NCI-H226 (cell line): ENCODE results near the gene DGCR8.

Experiments
- DNase-seq: peaks from one replicate; pipeline ENCODE4 v3.0.0-alpha.2; 2015

Gene DGCR8

GRCh38 chr22:20069331-20070042, 10.6 kb upstream of the DGCR8 start:
- DNase-seq = no peak

- DNase-seq = no peak
These were observed 8.5 kb upstream of the DGCR8 start for GRCh38 chr22:20071524-20071972.

- DNase-seq = no peak
These were observed 3.3 kb upstream of the DGCR8 start for GRCh38 chr22:20076627-20077172.

DNA sequence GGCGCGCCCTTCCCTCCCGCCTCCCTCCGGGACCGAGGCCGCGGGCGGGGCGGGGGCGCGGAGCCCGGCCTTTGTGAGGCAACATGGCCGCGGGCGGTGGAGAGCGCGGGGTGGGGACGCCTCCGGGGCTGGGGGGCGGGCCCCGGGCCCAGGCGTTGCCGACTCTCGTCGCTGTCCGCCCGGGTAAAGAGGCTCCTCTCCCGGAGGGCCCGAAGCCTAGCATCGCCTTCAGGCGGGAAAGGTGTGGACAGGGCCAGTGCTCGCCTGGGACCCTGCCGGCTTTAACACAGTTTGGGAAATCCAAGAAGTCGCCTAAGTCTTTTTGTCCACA, 369 bp downstream of the DGCR8 start:
- DNase-seq = peak; percentile 24

- DNase-seq = peak; percentile 5
These were observed 974 bp downstream of the DGCR8 start for GRCh38 chr22:20080776-20081654.

GRCh38 chr22:20083157-20083890, 3.3 kb downstream of the DGCR8 start:
- DNase-seq = no peak

GRCh38 chr22:20083891-20084546, 4.0 kb downstream of the DGCR8 start:
- DNase-seq = no peak

GRCh38 chr22:20084547-20085413, 4.7 kb downstream of the DGCR8 start:
- no peak for DNase-seq

GRCh38 chr22:20085651-20086050, 5.6 kb downstream of the DGCR8 start:
- no peak for DNase-seq

GRCh38 chr22:20086101-20086599, 6.1 kb downstream of the DGCR8 start:
- no peak for DNase-seq

GRCh38 chr22:20086763-20087162, 6.7 kb downstream of the DGCR8 start:
- no peak for DNase-seq

DNA sequence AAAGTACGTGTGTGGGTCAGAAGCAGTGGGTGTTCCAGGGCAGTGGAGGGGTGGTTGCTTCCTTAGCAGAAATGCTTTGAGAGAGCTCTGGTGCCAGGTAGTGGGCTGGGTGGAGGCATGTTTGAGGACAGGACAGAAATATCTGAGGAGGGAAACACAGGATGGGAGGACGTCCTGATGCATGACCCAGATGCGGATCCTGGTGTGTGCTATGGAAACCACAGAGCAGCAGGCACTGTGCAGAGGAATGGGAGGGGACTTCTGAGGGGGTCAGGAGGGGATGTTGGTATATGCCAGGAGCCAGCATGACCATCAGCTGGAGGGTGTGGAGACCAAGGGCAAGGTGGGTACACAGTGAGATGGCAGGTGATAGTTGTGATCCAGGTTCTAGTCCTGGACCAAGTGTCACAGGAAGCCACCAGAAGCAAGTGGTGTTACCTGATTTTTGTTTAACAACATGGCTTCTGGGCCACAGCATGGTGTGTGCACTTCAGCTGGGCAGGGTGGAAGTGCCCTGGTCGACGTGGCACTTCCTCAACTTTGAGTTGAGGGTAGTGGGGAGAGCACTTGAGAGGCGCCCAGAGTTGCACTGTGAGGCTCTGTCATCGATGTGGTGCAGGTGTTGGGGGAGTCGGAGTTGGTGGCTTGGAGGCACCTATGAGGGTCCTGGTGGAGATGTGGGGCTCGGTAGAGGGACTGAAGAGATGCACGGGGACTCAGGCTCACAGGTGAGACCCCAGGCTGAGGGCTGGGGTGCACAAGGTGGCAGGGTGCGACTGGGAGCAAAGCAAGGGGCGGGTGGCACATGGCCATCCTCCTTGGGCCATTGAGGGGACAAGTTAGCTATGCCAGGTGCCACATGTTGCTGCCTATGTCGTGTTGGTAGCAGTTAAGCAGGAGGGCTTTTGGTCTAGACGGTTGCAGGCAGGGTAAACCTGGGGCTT, 7.5 kb downstream of the DGCR8 start:
- no peak for DNase-seq

- no peak for DNase-seq
These were observed 8.2 kb downstream of the DGCR8 start for GRCh38 chr22:20088263-20088648.

DNA sequence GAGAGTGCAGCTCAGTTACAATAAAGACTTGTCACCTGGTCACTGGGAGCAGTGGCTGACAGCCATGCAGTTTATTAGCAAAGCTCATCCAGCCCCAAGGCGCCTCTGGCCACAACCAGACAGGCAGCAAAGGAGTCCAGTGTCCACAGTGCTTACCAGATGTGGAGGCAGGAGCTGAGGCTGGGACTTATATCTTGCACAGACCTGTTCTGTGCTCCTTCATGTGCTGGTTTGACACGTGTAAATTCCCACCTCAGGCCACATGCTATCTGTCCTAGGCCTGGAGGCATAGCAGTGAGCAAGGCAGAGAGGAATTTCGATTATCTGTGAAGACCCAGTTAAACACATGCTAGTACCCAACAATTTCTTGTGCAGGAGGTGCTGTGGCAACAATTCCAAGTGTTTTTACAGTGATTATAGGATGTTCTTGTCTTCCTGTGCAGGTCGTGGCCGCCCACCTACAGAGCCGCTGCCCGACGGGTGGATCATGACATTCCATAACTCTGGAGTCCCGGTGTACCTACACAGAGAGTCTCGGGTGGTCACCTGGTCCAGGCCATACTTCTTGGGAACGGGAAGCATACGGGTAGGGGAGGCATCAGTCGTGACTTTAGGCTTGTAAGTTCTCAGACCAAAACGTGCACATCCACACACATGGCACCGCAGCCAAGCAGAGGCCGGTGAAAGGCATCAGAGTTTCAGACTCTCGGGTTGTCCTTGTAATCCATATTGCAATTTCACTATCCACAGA, 9.4 kb downstream of the DGCR8 start:
- DNase-seq = no peak

DNA sequence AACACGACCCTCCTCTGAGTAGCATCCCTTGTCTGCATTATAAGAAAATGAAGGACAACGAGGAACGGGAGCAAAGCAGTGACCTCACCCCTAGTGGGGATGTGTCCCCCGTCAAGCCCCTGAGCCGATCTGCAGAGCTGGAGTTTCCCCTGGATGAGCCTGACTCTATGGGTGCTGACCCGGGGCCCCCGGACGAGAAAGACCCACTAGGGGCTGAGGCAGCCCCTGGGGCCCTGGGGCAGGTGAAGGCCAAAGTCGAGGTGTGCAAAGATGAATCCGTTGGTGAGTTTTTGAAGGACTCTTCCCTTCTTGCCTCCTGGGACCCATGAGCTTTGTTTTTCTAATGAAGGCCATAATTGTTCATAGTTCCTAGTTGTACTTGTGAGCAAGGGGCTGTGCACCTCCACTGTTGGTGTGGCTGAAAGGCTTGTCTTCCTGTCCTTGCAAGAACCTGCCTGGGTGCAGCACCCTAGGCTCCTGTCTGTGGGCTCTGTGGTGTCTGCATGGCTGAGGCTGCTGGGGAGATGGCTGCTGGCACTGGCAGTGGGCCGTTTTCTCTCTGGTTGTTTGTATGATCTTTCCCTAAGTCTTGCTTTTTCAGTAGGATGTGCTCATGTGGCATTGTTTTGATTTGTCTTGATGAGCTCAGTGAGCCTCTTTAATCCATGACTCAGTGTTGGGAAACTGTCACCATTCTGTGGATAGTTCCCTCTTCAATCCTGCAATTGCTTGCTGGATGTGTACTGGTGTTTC, 10.1 kb downstream of the DGCR8 start:
- no peak for DNase-seq

GRCh38 chr22:20090730-20091240, 10.7 kb downstream of the DGCR8 start:
- DNase-seq = no peak

GRCh38 chr22:20091690-20092476, 11.8 kb downstream of the DGCR8 start:
- DNase-seq = no peak

DNA sequence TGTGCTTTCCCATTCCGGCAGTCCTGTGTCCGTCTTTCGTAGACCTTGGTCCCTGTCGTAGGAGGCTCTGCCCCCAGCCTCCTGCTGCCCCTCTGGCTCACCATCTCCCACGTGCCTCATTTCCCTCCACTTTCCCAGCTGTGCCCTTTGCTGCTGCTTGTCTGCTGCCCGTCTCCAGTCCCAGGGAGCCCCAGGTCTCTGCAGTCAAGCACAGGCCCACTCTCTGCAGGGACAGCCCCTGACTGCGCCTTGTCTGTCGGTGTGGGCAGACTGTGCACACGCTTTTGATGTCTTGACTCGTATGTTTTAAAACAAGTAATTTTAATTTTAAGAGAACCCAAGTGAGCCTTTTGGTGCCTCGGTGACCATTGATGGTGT, 12.4 kb downstream of the DGCR8 start:
- no peak for DNase-seq
